ENCODE data around the gene DEPP1. TPM values are rescaled to one million over a fixed set of nuclear protein-coding genes. Genes with fewer than 3 reads are reported as not detected.
A peak's percentile ranks its signal among the peaks of the same experiment; 100 is the strongest.

The DEPP1 gene
- total RNA-seq, 6 experiments from 2014 or later, result 5.3 to 94.6 (median 71.5) TPM

DNA sequence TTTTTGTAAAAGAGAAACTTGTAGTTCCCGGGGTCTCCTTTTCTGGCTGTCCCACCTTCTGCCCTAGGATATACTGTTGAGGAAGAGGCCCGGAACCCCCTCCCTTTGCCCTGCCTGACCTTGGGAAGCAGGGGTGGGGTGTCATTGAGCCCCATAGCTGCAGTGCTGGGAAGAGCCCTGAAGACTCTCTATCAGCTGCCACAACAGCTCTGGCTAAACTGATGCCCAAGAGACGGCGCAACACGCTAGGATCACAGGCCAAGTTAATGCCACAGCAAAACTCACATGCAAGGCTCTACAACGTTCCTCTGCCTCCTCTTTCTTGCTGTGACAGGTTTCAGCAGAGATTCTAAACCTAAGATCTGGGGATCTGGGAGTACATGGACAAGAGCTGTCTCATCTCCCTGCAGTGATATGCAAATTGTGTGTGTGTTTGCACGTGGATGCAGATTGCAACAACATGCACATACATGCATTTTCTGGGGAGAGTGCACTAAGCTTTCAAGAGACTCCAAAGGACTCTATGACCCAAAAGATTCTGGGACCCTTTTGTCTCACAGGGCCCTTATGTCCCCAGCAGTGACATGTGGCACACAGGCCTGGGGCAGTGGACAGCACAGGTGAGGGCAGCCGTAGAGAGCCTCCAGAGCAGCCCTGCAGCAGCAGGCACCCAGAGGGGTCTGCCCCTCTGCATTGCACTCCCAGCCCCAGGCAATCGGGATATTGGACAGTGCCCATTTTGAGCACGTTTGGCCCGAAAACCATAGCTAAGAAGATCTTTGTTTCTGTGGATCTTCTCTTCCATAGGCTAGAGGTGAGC lies 16.5 kb downstream of the DEPP1 start:
- Histone ChIP-seq H3K36me3 (no peaks in the 10 kb centered on the region), H3K27ac (no peak overlapping the region), H3K4me1 (peaks cover 0 to 70% (median 17%) of the 10 kb centered on the region in 4 donors), H3K9me3 (no peaks in the 10 kb centered on the region), H3K27me3 (no peaks in the 10 kb centered on the region), H3K4me3 (no peak overlapping the region)
- intact Hi-C loops (cut with DNase I), result no loop called here
- ATAC-seq (no peak), DNase-seq (peak in 1 of 3 donors; percentile 41)
- TF ChIP-seq POLR2A (IDR thresholded peaks at IDR 0.05), result no peak
- TF ChIP-seq, protein P1, sequence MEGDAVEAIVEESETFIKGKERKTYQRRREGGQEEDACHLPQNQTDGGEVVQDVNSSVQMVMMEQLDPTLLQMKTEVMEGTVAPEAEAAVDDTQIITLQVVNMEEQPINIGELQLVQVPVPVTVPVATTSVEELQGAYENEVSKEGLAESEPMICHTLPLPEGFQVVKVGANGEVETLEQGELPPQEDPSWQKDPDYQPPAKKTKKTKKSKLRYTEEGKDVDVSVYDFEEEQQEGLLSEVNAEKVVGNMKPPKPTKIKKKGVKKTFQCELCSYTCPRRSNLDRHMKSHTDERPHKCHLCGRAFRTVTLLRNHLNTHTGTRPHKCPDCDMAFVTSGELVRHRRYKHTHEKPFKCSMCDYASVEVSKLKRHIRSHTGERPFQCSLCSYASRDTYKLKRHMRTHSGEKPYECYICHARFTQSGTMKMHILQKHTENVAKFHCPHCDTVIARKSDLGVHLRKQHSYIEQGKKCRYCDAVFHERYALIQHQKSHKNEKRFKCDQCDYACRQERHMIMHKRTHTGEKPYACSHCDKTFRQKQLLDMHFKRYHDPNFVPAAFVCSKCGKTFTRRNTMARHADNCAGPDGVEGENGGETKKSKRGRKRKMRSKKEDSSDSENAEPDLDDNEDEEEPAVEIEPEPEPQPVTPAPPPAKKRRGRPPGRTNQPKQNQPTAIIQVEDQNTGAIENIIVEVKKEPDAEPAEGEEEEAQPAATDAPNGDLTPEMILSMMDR (IDR thresholded peaks at IDR 0.05), result no peak
- 62% methylated on average over 7 of the region's 11 CpGs for WGBS (ENCODE audit: insufficient coverage, low coverage, low lambda C conversion rate, missing lambda C conversion rate)

DNA sequence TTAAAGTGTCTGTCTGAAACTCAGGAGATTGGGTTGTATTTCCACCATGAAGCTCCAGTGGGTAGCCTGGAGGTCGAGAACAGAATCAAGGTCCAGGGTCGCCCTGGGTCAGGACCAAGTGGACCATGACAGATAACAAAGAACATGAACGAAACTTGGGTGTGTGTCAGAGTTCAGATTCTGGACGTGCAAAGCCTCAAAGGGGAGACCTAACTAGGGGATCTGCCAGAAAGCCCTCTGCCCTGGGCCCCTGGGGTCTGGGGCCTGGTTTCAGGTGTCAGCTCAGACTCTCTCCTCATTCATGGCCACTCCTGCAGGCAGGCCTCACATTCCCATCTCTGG lies 17.4 kb downstream of the DEPP1 start:
- intact Hi-C loops (cut with DNase I), result no loop called here
- ATAC-seq (no peak), DNase-seq (peak in 1 of 3 donors; percentile 44)
- H3K27ac ChIP-seq, result peak overlapping the region; percentile 12 to 73 (median 71)
- no peaks in the 10 kb centered on the region for H3K9me3 ChIP-seq
- H3K36me3 ChIP-seq, result no peaks in the 10 kb centered on the region
- peak overlapping the region in 1 of 3 donors; percentile 81 for H3K4me3 ChIP-seq
- peaks cover 0 to 67% (median 15%) of the 10 kb centered on the region in 4 donors for H3K4me1 ChIP-seq
- WGBS (ENCODE audit: insufficient coverage, low coverage, low lambda C conversion rate, missing lambda C conversion rate), result 15% methylated on average over 4 of the region's 4 CpGs
- no peaks in the 10 kb centered on the region for H3K27me3 ChIP-seq
- TF ChIP-seq, protein P1 (IDR thresholded peaks at IDR 0.05), result no peak
- TF ChIP-seq POLR2A (IDR thresholded peaks at IDR 0.05), result no peak

DNA sequence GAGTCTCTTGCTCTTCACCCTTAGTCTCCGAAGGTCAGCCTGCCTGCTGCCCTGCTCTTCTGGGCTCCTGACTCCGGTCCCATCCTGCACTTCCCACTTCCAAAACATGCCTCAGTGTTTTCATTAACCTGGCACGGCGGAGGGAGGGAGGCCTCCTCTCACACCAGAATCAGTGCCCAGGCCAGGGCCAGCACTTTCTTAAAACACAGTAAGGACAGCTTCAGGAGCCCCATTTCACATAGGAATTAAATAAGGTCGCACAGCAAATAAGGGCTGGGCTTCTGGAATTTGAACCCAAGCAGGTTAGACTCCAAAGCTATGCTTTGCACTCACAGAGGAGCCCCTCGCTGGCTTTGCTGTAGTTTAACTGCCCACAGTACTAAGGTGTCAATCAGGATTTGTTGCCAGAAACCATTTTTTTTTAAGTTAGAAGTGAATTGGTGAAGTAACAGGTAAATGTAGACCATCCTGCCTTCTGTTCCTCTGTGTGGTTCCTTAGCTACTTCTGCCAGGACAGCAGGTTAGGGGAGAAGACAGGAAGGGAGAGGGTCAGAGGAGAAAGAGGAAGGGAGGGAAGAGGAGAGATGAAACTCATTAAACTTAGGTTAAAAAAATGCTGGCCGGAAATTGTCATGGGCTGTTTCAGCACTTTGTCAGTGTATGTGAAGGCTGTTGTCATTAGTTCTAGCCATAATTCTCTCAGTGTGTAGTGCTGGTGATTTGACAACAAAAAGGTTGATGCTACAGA lies 18.0 kb downstream of the DEPP1 start:
- peaks cover 0 to 64% (median 15%) of the 10 kb centered on the region in 4 donors for H3K4me1 ChIP-seq

DNA sequence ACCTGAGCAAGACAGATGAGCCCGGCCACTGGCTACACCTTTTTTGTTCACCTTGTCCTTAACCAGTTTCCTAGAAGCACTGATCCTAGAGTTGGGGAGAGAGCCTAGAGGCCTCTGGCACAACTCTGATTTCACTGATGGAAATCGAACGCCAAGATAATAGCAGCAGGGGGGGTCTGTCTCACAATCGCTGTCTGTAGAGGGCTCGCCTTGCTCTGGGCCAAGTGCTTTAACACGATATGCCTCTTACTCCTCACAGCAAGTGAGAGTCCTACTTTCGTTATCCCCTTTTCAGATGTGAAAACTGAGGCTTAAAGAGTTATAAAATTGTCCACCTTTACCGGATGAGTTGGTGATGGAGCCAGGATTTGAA lies 18.5 kb downstream of the DEPP1 start:
- Histone ChIP-seq H3K4me1 (peaks cover 0 to 60% (median 15%) of the 10 kb centered on the region in 4 donors), H3K4me3 (peak overlapping the region; percentile 66 to 86 (median 81))
- DNase-seq, result no peak

More for the DNA sequence above, 18.0 kb downstream of the DEPP1 start:
- no peaks in the 10 kb centered on the region for H3K36me3 ChIP-seq
- WGBS (ENCODE audit: insufficient coverage, low coverage, low lambda C conversion rate, missing lambda C conversion rate), result 51% methylated on average over 2 of the region's 7 CpGs
- intact Hi-C loops (cut with DNase I), result no loop called here
- H3K27ac ChIP-seq, result peak overlapping the region; percentile 12 to 73 (median 71)
- DNase-seq, result peak in 1 of 3 donors; percentile 51
- no peaks in the 10 kb centered on the region for H3K27me3 ChIP-seq
- H3K4me3 ChIP-seq, result peak overlapping the region; percentile 66 to 86 (median 81)
- TF ChIP-seq, protein P1 (IDR thresholded peaks at IDR 0.05), result no peak
- TF ChIP-seq POLR2A (IDR thresholded peaks at IDR 0.05), result no peak
- no peaks in the 10 kb centered on the region for H3K9me3 ChIP-seq
- no peak for ATAC-seq

More for the DNA sequence above, 18.5 kb downstream of the DEPP1 start:
- no peak for ATAC-seq
- no peaks in the 10 kb centered on the region for H3K9me3 ChIP-seq
- no peaks in the 10 kb centered on the region for H3K27me3 ChIP-seq
- intact Hi-C loops (cut with DNase I), result no loop called here
- peak overlapping the region; percentile 29 to 73 (median 71) for H3K27ac ChIP-seq
- no peaks in the 10 kb centered on the region for H3K36me3 ChIP-seq
- TF ChIP-seq, protein P1 (IDR thresholded peaks at IDR 0.05), result no peak
- no peak for TF ChIP-seq POLR2A (IDR thresholded peaks at IDR 0.05)
- 21% methylated on average over 6 of the region's 8 CpGs for WGBS (ENCODE audit: insufficient coverage, low coverage, low lambda C conversion rate, missing lambda C conversion rate)
